DLD1 (cell line): ENCODE data around the gene RSRC2.
"Not testable (repeated sequence)": the region's sequence is repeated elsewhere in the genome, so short reads cannot be mapped to it uniquely, and the experiment has no call there.

ENCODE experiments used
- in situ Hi-C: cut with HindIII; loops from 2 replicates; pipeline ENCODE4 v1.10.0; 2017; ENCODE audit warnings: low sequenced_read_pairs

The RSRC2 gene

GRCh38 chr12:122519418-122519817, 7.3 kb downstream of the RSRC2 start:
- in situ Hi-C loops = no loop called here

GRCh38 chr12:122518908-122519307, 7.8 kb downstream of the RSRC2 start:
- in situ Hi-C loops = no loop called here

- in situ Hi-C loops = no loop called here
These were observed 8.9 kb downstream of the RSRC2 start for GRCh38 chr12:122517877-122518276.

GRCh38 chr12:122516544-122517361, 10.0 kb downstream of the RSRC2 start:
- in situ Hi-C loops = no loop called here

GRCh38 chr12:122515275-122515674, 11.5 kb downstream of the RSRC2 start:
- in situ Hi-C loops = no loop called here

- in situ Hi-C loops = no loop called here
These were observed 13.1 kb downstream of the RSRC2 start for GRCh38 chr12:122513660-122514059.

GRCh38 chr12:122513028-122513427, 13.7 kb downstream of the RSRC2 start:
- in situ Hi-C loops = not testable (repeated sequence)

GRCh38 chr12:122508163-122508562, 18.6 kb downstream of the RSRC2 start:
- in situ Hi-C loops = no loop called here

GRCh38 chr12:122506393-122506938, 20.3 kb downstream of the RSRC2 start:
- in situ Hi-C loops = no loop called here

- in situ Hi-C loops = no loop called here
These were observed 21.2 kb downstream of the RSRC2 start for GRCh38 chr12:122505419-122506051.

GRCh38 chr12:122503783-122504590, 22.7 kb downstream of the RSRC2 start:
- in situ Hi-C loops = no loop called here

GRCh38 chr12:122503147-122503751, 23.5 kb downstream of the RSRC2 start:
- in situ Hi-C loops = no loop called here

- in situ Hi-C loops = no loop called here
These were observed 25.2 kb downstream of the RSRC2 start for GRCh38 chr12:122501489-122501989.

GRCh38 chr12:122500685-122501488, 25.8 kb downstream of the RSRC2 start, which contains the start of gene ZCCHC8:
TSS of gene ZCCHC8 (minus strand) at chr12:122500932. CDS start at chr12:122500840, 92 bp downstream.
- in situ Hi-C loops = no loop called here

- in situ Hi-C loops = no loop called here
These were observed 26.6 kb downstream of the RSRC2 start for GRCh38 chr12:122499991-122500684.

GRCh38 chr12:122495258-122495657, 31.5 kb downstream of the RSRC2 start:
- in situ Hi-C loops = no loop called here

- in situ Hi-C loops = not testable (repeated sequence)
These were observed 33.5 kb downstream of the RSRC2 start for GRCh38 chr12:122493222-122493621.

GRCh38 chr12:122491991-122492390, 34.7 kb downstream of the RSRC2 start:
- in situ Hi-C loops = no loop called here

- in situ Hi-C loops = no loop called here
These were observed 37.7 kb downstream of the RSRC2 start for GRCh38 chr12:122489038-122489437.
